GM23338 (cell line): ENCODE measurements around the gene IFT43. TPM values are rescaled to one million over a fixed set of nuclear protein-coding genes. Genes with fewer than 3 reads are reported as not detected.

Experiments used
- ATAC-seq: fragments of 200-7000 bp; cut with Tn5 transposase; 3 replicates; pipeline ENCODE4 v1.9.1; 2020
- DNase-seq: peaks from one replicate; pipeline ENCODE4 v3.0.0-alpha.2; 2015; ENCODE audit warnings: low spot score
- H2AFZ ChIP-seq: fragments of 200-600 bp; sonication (generic); 2 replicates; pipeline ENCODE4 v1.8.0; 2016; ENCODE audit warnings: antibody characterized with exemption, mild to moderate bottlenecking, moderate library complexity
- H3F3A ChIP-seq: fragments of 200-600 bp; sonication (generic); replicated peaks from 2 replicates; pipeline ENCODE4 v1.8.0; 2017; ENCODE audit warnings: antibody characterized with exemption, mixed run types, low read depth
- H3K27ac ChIP-seq: fragments of 200-600 bp; sonication (generic); 2 replicates; pipeline ENCODE4 v1.6.1; 2016; ENCODE audit warnings: low read depth
- H3K27me3 ChIP-seq: fragments of 200-600 bp; sonication (generic); 2 replicates; pipeline ENCODE4 v1.8.0; 2016; ENCODE audit warnings: mild to moderate bottlenecking, mixed run types, moderate library complexity; ENCODE audit not compliant: insufficient read depth
- H3K36me3 ChIP-seq: fragments of 200-600 bp; sonication (generic); 2 replicates; pipeline ENCODE4 v1.8.0; 2016; ENCODE audit warnings: mild to moderate bottlenecking; ENCODE audit not compliant: insufficient read depth
- H3K4me1 ChIP-seq: fragments of 200-600 bp; sonication (generic); 2 replicates; pipeline ENCODE4 v1.8.0; 2016; ENCODE audit warnings: mild to moderate bottlenecking, moderate library complexity; ENCODE audit not compliant: insufficient read depth
- H3K4me2 ChIP-seq: fragments of 200-600 bp; sonication (generic); 2 replicates; pipeline ENCODE4 v1.7.1; 2017; ENCODE audit warnings: mixed run types
- H3K4me3 ChIP-seq: fragments of 200-600 bp; sonication (generic); 2 replicates; pipeline ENCODE4 v1.6.1; 2016; ENCODE audit warnings: mixed run types
- H3K79me2 ChIP-seq: fragments of 200-600 bp; sonication (generic); replicated peaks from 2 replicates; pipeline ENCODE4 v1.8.0; 2017; ENCODE audit warnings: mild to moderate bottlenecking; ENCODE audit not compliant: insufficient read depth
- H3K9me2 ChIP-seq: fragments of 200-600 bp; sonication (generic); 2 replicates; pipeline ENCODE4 v1.8.0; 2017; ENCODE audit not compliant: insufficient read depth
- H4K20me1 ChIP-seq: fragments of 200-600 bp; sonication (generic); replicated peaks from 2 replicates; pipeline ENCODE4 v1.8.0; 2017; ENCODE audit warnings: mild to moderate bottlenecking; ENCODE audit not compliant: insufficient read depth
- H3K27ac Mint-ChIP-seq: 2 replicates; pipeline ENCODE4 v1.8.0; 2020; ENCODE audit warnings: inconsistent platforms, mild to moderate bottlenecking, moderate library complexity, mixed read lengths
- H3K27me3 Mint-ChIP-seq: 3 replicates; pipeline ENCODE4 v1.8.0; 2022; ENCODE audit warnings: low read depth, mild to moderate bottlenecking, moderate library complexity, mixed read lengths, inconsistent platforms; ENCODE audit not compliant: insufficient read depth, poor library complexity
- H3K36me3 Mint-ChIP-seq: 3 replicates; pipeline ENCODE4 v1.8.0; 2021; ENCODE audit warnings: low read depth, mild to moderate bottlenecking, inconsistent platforms, moderate library complexity, mixed read lengths
- H3K4me1 Mint-ChIP-seq: 3 replicates; pipeline ENCODE4 v1.8.0; 2020; ENCODE audit warnings: mild to moderate bottlenecking, inconsistent platforms, mixed read lengths
- H3K4me3 Mint-ChIP-seq: 3 replicates; pipeline ENCODE4 v1.8.0; 2021; ENCODE audit warnings: moderate library complexity, mild to moderate bottlenecking, inconsistent platforms, mixed read lengths
- H3K9me3 Mint-ChIP-seq: 3 replicates; pipeline ENCODE4 v1.8.0; 2020; ENCODE audit warnings: moderate library complexity, mild to moderate bottlenecking, inconsistent platforms, mixed read lengths
- EZH2phosphoT487 ChIP-seq: fragments of 200-600 bp; sonication (generic); IDR thresholded peaks from one replicate; pipeline ENCODE4 v1.8.1; 2018; ENCODE audit warnings: antibody characterized with exemption; ENCODE audit not compliant: unreplicated experiment
- JUNB ChIP-seq: IDR thresholded peaks from one replicate; pipeline ENCODE4 v1.6.1; 2016; ENCODE audit warnings: antibody characterized with exemption; ENCODE audit not compliant: unreplicated experiment
- NANOG ChIP-seq: IDR thresholded peaks from 2 replicates; pipeline ENCODE4 v1.6.1; 2016; ENCODE audit warnings: antibody characterized with exemption, borderline replicate concordance
- POLR2AphosphoS5 ChIP-seq: IDR thresholded peaks from 2 replicates; pipeline ENCODE4 v1.6.1; 2016; ENCODE audit warnings: antibody characterized with exemption, low read depth
- STAT1 ChIP-seq: IDR thresholded peaks from one replicate; pipeline ENCODE4 v1.6.1; 2016; ENCODE audit warnings: antibody characterized with exemption; ENCODE audit not compliant: unreplicated experiment
- ZNF114 ChIP-seq: fragments of 250-450 bp; sonication (Bioruptor Pico); IDR thresholded peaks from 2 replicates; pipeline ENCODE4 v1.5.0; 2020; ENCODE audit warnings: mild to moderate bottlenecking, moderate library complexity
- ZNF331 ChIP-seq: fragments of 250-450 bp; sonication (Bioruptor Pico); IDR thresholded peaks from 2 replicates; pipeline ENCODE4 v1.5.0; 2020; ENCODE audit warnings: low read depth, mild to moderate bottlenecking, moderate library complexity
- polyA plus RNA-seq: library from polyadenylated mRNA; unstranded; fragments of >200 nt; fragmentation: Nextera tagmentation; extraction: Ambion mirVana; gene quantifications from 2 replicates; pipeline ENCODE4 v1.2.1, GENCODE V29; 2016
- total RNA-seq: library from RNA; depleted of rRNA; stranded (reverse); fragments of >200 nt; shearing (Covaris generic); gene quantifications from 2 replicates; pipeline ENCODE4 v1.2.3, GENCODE V29; 2014
- TF ChIP-seq, protein P1 (sequence below): IDR thresholded peaks from one replicate; pipeline ENCODE4 v1.6.1; 2018; ENCODE audit warnings: antibody characterized with exemption; ENCODE audit not compliant: unreplicated experiment
- TF ChIP-seq, protein P2 (sequence below): IDR thresholded peaks from 2 replicates; pipeline ENCODE4 v1.6.1; 2016; ENCODE audit warnings: antibody characterized with exemption
- TF ChIP-seq, protein P3 (sequence below), 2 experiments: fragments of 200-600 bp in 1 of 2; sonication (generic) in 1 of 2; conservative IDR thresholded peaks; 2 replicates each; pipeline versions ENCODE4 v1.5.1 to v1.6.1; 2016 to 2017; ENCODE audit warnings: antibody characterized with exemption in 2 of 2, low read depth in 2 of 2, mild to moderate bottlenecking in 2 of 2, moderate library complexity in 1 of 2

The IFT43 gene
- total and polyA plus RNA-seq, 2 experiments from 2014 or later, result 21.5 to 43.1 TPM

DNA sequence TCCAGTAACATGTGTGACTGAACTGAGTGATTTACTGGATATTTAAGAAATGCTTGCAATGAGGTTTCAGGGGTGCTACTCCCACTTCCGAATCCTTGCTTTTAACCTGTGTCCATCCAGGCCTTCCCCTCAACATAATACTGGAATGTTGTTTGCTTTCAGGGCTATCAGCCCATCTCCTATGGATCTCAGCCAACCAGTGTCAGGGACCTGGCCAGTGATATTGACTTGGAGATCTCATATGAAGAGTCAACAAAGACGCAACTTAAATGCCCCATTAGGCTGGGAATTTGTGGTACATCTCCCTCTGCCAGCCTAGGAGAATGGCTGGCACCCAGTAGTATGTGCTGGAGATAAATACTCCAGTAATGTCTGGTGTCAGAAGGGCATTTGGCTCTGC, 889 bp upstream of the IFT43 start:
- no peak overlapping the region for H3K4me2 ChIP-seq
- Mint-ChIP-seq H3K4me1 (peaks cover 21% of the 10 kb centered on the region), H3K4me3 (peak overlapping the region; percentile 95; the same call in 2 of the 3 replicates), H3K9me3 (no peaks in the 10 kb centered on the region; the same call in 2 of the 3 replicates), H3K36me3 (no peaks in the 10 kb centered on the region), H3K27ac (no peak overlapping the region), H3K27me3 (peaks cover 22% of the 10 kb centered on the region)
- no peak overlapping the region for H3K27ac ChIP-seq
- ATAC-seq (no peak), DNase-seq (no peak)
- TF ChIP-seq POLR2AphosphoS5, result no peak
- no peak for TF ChIP-seq STAT1
- TF ChIP-seq, protein P1, sequence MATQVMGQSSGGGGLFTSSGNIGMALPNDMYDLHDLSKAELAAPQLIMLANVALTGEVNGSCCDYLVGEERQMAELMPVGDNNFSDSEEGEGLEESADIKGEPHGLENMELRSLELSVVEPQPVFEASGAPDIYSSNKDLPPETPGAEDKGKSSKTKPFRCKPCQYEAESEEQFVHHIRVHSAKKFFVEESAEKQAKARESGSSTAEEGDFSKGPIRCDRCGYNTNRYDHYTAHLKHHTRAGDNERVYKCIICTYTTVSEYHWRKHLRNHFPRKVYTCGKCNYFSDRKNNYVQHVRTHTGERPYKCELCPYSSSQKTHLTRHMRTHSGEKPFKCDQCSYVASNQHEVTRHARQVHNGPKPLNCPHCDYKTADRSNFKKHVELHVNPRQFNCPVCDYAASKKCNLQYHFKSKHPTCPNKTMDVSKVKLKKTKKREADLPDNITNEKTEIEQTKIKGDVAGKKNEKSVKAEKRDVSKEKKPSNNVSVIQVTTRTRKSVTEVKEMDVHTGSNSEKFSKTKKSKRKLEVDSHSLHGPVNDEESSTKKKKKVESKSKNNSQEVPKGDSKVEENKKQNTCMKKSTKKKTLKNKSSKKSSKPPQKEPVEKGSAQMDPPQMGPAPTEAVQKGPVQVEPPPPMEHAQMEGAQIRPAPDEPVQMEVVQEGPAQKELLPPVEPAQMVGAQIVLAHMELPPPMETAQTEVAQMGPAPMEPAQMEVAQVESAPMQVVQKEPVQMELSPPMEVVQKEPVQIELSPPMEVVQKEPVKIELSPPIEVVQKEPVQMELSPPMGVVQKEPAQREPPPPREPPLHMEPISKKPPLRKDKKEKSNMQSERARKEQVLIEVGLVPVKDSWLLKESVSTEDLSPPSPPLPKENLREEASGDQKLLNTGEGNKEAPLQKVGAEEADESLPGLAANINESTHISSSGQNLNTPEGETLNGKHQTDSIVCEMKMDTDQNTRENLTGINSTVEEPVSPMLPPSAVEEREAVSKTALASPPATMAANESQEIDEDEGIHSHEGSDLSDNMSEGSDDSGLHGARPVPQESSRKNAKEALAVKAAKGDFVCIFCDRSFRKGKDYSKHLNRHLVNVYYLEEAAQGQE, result no peak
- TF ChIP-seq ZNF114 (CRISPR knock-in tag), result no peak
- TF ChIP-seq, protein P2, sequence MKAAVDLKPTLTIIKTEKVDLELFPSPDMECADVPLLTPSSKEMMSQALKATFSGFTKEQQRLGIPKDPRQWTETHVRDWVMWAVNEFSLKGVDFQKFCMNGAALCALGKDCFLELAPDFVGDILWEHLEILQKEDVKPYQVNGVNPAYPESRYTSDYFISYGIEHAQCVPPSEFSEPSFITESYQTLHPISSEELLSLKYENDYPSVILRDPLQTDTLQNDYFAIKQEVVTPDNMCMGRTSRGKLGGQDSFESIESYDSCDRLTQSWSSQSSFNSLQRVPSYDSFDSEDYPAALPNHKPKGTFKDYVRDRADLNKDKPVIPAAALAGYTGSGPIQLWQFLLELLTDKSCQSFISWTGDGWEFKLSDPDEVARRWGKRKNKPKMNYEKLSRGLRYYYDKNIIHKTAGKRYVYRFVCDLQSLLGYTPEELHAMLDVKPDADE, result no peak
- TF ChIP-seq EZH2phosphoT487, result no peak
- no peak overlapping the region for H3K4me3 ChIP-seq
- H2AFZ ChIP-seq, result no peak overlapping the region
- H4K20me1 ChIP-seq, result no peaks in the 10 kb centered on the region; the same call in none of the 2 replicates
- peaks cover 38% of the 10 kb centered on the region for H3K27me3 ChIP-seq
- H3K9me2 ChIP-seq, result no peaks in the 10 kb centered on the region
- peaks cover 14% of the 10 kb centered on the region for H3K4me1 ChIP-seq
- H3K79me2 ChIP-seq, result peaks cover 11% of the 10 kb centered on the region; the same call in 1 of the 2 replicates
- 0 out of 2 replicates have a peak, but pooled peaks cover 2% of the 10 kb centered on the region for H3F3A ChIP-seq
- no peaks in the 10 kb centered on the region for H3K36me3 ChIP-seq

DNA sequence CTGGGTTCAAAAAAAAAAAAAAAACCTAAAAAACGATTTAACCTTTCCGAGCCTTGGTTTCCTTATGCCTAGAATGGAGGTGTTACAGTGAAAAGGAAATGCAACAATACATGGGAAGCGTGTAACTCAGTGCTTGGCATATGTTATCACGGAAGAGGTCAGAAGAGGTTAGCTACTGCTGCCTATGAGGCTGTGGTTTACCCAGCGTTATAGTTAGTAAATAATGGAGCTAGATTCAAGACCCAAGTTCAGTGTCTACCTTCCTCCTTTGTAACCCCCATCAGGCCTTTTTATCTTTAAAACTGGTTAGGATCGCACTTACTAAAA, 839 bp downstream of the IFT43 start:
- H3K4me1 Mint-ChIP-seq, result peaks cover 11% of the 10 kb centered on the region
- peak overlapping the region; percentile 78 for H3K27ac Mint-ChIP-seq
- Histone ChIP-seq H3K4me1 (peaks cover 11% of the 10 kb centered on the region; the same call in 1 of the 2 replicates), H3K27ac (no peak overlapping the region), H3F3A (0 out of 2 replicates have a peak, but pooled peaks cover 2% of the 10 kb centered on the region), H3K27me3 (peaks cover 29% of the 10 kb centered on the region), H3K4me2 (peak overlapping the region; percentile 98), H3K36me3 (no peaks in the 10 kb centered on the region), H3K9me2 (no peaks in the 10 kb centered on the region), H3K4me3 (peak overlapping the region; percentile 98), H2AFZ (peak overlapping the region; percentile 95), H3K79me2 (peaks cover 11% of the 10 kb centered on the region; the same call in 1 of the 2 replicates), H4K20me1 (no peaks in the 10 kb centered on the region; the same call in none of the 2 replicates)
- no peak for DNase-seq
- H3K4me3 Mint-ChIP-seq, result peak overlapping the region; percentile 95
- H3K27me3 Mint-ChIP-seq, result peaks cover 15% of the 10 kb centered on the region
- no peaks in the 10 kb centered on the region for H3K36me3 Mint-ChIP-seq
- no peak for TF ChIP-seq POLR2AphosphoS5
- TF ChIP-seq, protein P2, result no peak
- no peak for TF ChIP-seq NANOG
- TF ChIP-seq ZNF331 (CRISPR knock-in tag), result no peak
- no peak for TF ChIP-seq EZH2phosphoT487
- TF ChIP-seq, protein P3, sequence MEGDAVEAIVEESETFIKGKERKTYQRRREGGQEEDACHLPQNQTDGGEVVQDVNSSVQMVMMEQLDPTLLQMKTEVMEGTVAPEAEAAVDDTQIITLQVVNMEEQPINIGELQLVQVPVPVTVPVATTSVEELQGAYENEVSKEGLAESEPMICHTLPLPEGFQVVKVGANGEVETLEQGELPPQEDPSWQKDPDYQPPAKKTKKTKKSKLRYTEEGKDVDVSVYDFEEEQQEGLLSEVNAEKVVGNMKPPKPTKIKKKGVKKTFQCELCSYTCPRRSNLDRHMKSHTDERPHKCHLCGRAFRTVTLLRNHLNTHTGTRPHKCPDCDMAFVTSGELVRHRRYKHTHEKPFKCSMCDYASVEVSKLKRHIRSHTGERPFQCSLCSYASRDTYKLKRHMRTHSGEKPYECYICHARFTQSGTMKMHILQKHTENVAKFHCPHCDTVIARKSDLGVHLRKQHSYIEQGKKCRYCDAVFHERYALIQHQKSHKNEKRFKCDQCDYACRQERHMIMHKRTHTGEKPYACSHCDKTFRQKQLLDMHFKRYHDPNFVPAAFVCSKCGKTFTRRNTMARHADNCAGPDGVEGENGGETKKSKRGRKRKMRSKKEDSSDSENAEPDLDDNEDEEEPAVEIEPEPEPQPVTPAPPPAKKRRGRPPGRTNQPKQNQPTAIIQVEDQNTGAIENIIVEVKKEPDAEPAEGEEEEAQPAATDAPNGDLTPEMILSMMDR (conservative IDR thresholded peaks at IDR 0.05; ENCODE audit: low read depth in 2 of 2), result no peak
- TF ChIP-seq JUNB, result no peak
- no peak for TF ChIP-seq ZNF114 (CRISPR knock-in tag)
- H3K9me3 Mint-ChIP-seq, result no peaks in the 10 kb centered on the region; the same call in 2 of the 3 replicates
- no peak for ATAC-seq
